Natural killer cell (primary cell): Measurements from ENCODE around the gene CREB5. TPM values are rescaled to one million over a fixed set of nuclear protein-coding genes. Genes with fewer than 3 reads are reported as not detected.

ENCODE experiments used
- ATAC-seq, 3 donors: fragments of 150-1000 bp in 2 of 3; fragments of 200-7000 bp in 1 of 3; cut with Tn5 transposase; 1 replicate in 1 of 3; 2 replicates in 2 of 3; pipeline ENCODE4 v1.10.0; 2021; ENCODE audit warnings: mild to moderate bottlenecking in 2 of 3, moderate library complexity in 2 of 3
- DNase-seq, 2 donors: peaks; one replicate each; pipeline versions ENCODE4 v3.0.0 to v3.0.0-alpha.2; 2013 to 2021; ENCODE audit warnings: mixed read lengths in 1 of 2
- H3K27ac ChIP-seq: one replicate; pipeline ENCODE4 v1.5.1; 2013; ENCODE audit warnings: mild to moderate bottlenecking, low read length
- H3K27me3 ChIP-seq: one replicate; pipeline ENCODE4 v1.6.1; 2013; ENCODE audit warnings: low read length; ENCODE audit not compliant: control insufficient read depth, insufficient read depth
- H3K36me3 ChIP-seq: one replicate; pipeline ENCODE4 v1.6.1; 2013; ENCODE audit warnings: low read length; ENCODE audit not compliant: control insufficient read depth, insufficient read depth
- H3K4me1 ChIP-seq: one replicate; pipeline ENCODE4 v1.6.1; 2013; ENCODE audit warnings: low read length; ENCODE audit not compliant: control insufficient read depth, insufficient read depth
- H3K4me3 ChIP-seq: one replicate; pipeline ENCODE4 v1.5.1; 2013; ENCODE audit warnings: low read length
- H3K9me3 ChIP-seq: one replicate; pipeline ENCODE4 v1.6.1; 2013; ENCODE audit warnings: low read length; ENCODE audit not compliant: control insufficient read depth, insufficient read depth
- H3K27ac Mint-ChIP-seq, 2 donors: one replicate each; pipeline ENCODE4 v1.8.0; 2022; ENCODE audit warnings: mild to moderate bottlenecking in 2 of 2, mixed read lengths in 2 of 2, moderate library complexity in 1 of 2
- H3K27me3 Mint-ChIP-seq, 2 donors: one replicate each; pipeline ENCODE4 v1.8.0; 2022; ENCODE audit warnings: low read depth in 2 of 2, mixed read lengths in 2 of 2
- H3K36me3 Mint-ChIP-seq: one replicate; pipeline ENCODE4 v1.8.0; 2022; ENCODE audit warnings: mixed read lengths
- H3K4me1 Mint-ChIP-seq, 2 donors: one replicate each; pipeline ENCODE4 v1.8.0; 2022; ENCODE audit warnings: mixed read lengths in 2 of 2
- H3K4me3 Mint-ChIP-seq: one replicate; pipeline ENCODE4 v1.8.0; 2022; ENCODE audit warnings: mild to moderate bottlenecking, moderate library complexity, mixed read lengths
- H3K9me3 Mint-ChIP-seq, 2 donors: one replicate each; pipeline ENCODE4 v1.8.0; 2022; ENCODE audit warnings: mixed read lengths in 2 of 2
- CTCF ChIP-seq: fragments of 200-600 bp; IDR thresholded peaks from one replicate; pipeline ENCODE4 v1.8.0; 2022; ENCODE audit warnings: antibody characterized with exemption
- WGBS: methylation state at CpG from one replicate; pipeline ENCODE4 v1.1.7; 2013; ENCODE audit warnings: missing lambda C conversion rate; ENCODE audit not compliant: insufficient coverage; 5-methylcytosine and 5-hydroxymethylcytosine counted together
- intact Hi-C: fragments of 100-400 bp; cut with micrococcal nuclease; formaldehyde crosslinking; loops from one replicate; pipeline ENCODE4 v1.14.2; 2022
- total RNA-seq, 4 donors: library from RNA; stranded (reverse); fragments of 120-200 nt in 1 of 4; gene quantifications; one replicate each; pipeline versions ENCODE4 v1.2.3 to v1.2.4, GENCODE V29; 2013 to 2022

CREB5 gene
- total RNA-seq, 3 donors from 2014 or later (not counting 1 experiment from before 2014, with no cell fraction given) = 0.52 to 7.0 (median 0.89) TPM

GRCh38 chr7:28732071-28732869, 320.0 kb downstream of the CREB5 start:
- Histone ChIP-seq H3K27ac (no peak overlapping the region), H3K27me3 (no peaks in the 10 kb centered on the region), H3K9me3 (no peaks in the 10 kb centered on the region), H3K4me1 (no peaks in the 10 kb centered on the region), H3K36me3 (no peaks in the 10 kb centered on the region), H3K4me3 (no peak overlapping the region)
- DNase-seq (no peak), ATAC-seq (no peak)
- no peak for TF ChIP-seq CTCF
- Mint-ChIP-seq H3K9me3 (no peaks in the 10 kb centered on the region), H3K27ac (no peak overlapping the region), H3K36me3 (no peaks in the 10 kb centered on the region), H3K4me1 (no peaks in the 10 kb centered on the region), H3K4me3 (no peak overlapping the region), H3K27me3 (peaks cover 3 to 35% of the 10 kb centered on the region in 2 donors)
- intact Hi-C loops = no loop called here
- WGBS = 92% methylated on average over 10 of the region's 11 CpGs

- H3K9me3 ChIP-seq = no peaks in the 10 kb centered on the region
- Mint-ChIP-seq H3K4me3 (no peak overlapping the region), H3K9me3 (no peaks in the 10 kb centered on the region), H3K27ac (no peak overlapping the region), H3K4me1 (no peaks in the 10 kb centered on the region), H3K27me3 (peaks cover 3 to 35% of the 10 kb centered on the region in 2 donors), H3K36me3 (no peaks in the 10 kb centered on the region)
- intact Hi-C loops = no loop called here
- TF ChIP-seq CTCF = no peak
- DNase-seq (no peak), ATAC-seq (no peak)
- no peaks in the 10 kb centered on the region for H3K27me3 ChIP-seq
- no peaks in the 10 kb centered on the region for H3K36me3 ChIP-seq
- H3K27ac ChIP-seq = no peak overlapping the region
- WGBS = 74% methylated on average over 2 of the region's 2 CpGs
- no peak overlapping the region for H3K4me3 ChIP-seq
- no peaks in the 10 kb centered on the region for H3K4me1 ChIP-seq
Measured at GRCh38 chr7:28733035-28733434, 320.7 kb downstream of the CREB5 start.

- ATAC-seq = no peak
Measured at GRCh38 chr7:28738412-28738811, 326.1 kb downstream of the CREB5 start.

More at GRCh38 chr7:28738412-28738811, 326.1 kb downstream of the CREB5 start:
- no peak overlapping the region for H3K27ac ChIP-seq
- no peaks in the 10 kb centered on the region for H3K9me3 Mint-ChIP-seq
- no peaks in the 10 kb centered on the region for H3K4me1 Mint-ChIP-seq
- H3K4me3 Mint-ChIP-seq = no peak overlapping the region
- intact Hi-C loops = no loop called here
- H3K36me3 Mint-ChIP-seq = no peaks in the 10 kb centered on the region
- H3K4me1 ChIP-seq = no peaks in the 10 kb centered on the region
- TF ChIP-seq CTCF = no peak
- no peaks in the 10 kb centered on the region for H3K9me3 ChIP-seq
- WGBS = 88% methylated on average over 4 of the region's 5 CpGs
- no peak for DNase-seq
- H3K4me3 ChIP-seq = no peak overlapping the region
- no peaks in the 10 kb centered on the region for H3K36me3 ChIP-seq
- H3K27me3 ChIP-seq = no peaks in the 10 kb centered on the region
- peaks cover 6 to 27% of the 10 kb centered on the region in 2 donors for H3K27me3 Mint-ChIP-seq
- H3K27ac Mint-ChIP-seq = no peak overlapping the region
